WERI-Rb-1 (cell line): ENCODE data around the gene SLC25A25.
"Not testable (repeated sequence)": the region's sequence is repeated elsewhere in the genome, so short reads cannot be mapped to it uniquely, and the experiment has no call there.

ENCODE experiments used
- DNase-seq: peaks from one replicate; pipeline ENCODE4 v3.0.0-alpha.2; 2020
- H3K27ac ChIP-seq: fragments of 250-450 bp; sonication (Bioruptor Pico); 2 replicates; pipeline ENCODE4 v1.5.1; 2020; ENCODE audit warnings: mild to moderate bottlenecking, moderate library complexity
- H3K27me3 ChIP-seq: fragments of 250-450 bp; sonication (Bioruptor Pico); 2 replicates; pipeline ENCODE4 v1.5.1; 2021; ENCODE audit warnings: mild to moderate bottlenecking, low read depth, moderate library complexity; ENCODE audit not compliant: insufficient read depth, severe bottlenecking
- H3K36me3 ChIP-seq: fragments of 250-450 bp; sonication (Bioruptor Pico); 2 replicates; pipeline ENCODE4 v1.5.1; 2020; ENCODE audit warnings: mild to moderate bottlenecking, moderate library complexity
- H3K4me3 ChIP-seq: 2 replicates; pipeline ENCODE4 v1.5.1; 2011; ENCODE audit warnings: low read depth, mild to moderate bottlenecking, control low read depth, low read length
- H3K9me3 ChIP-seq: fragments of 250-450 bp; sonication (Bioruptor Pico); 2 replicates; pipeline ENCODE4 v1.5.1; 2021; ENCODE audit warnings: mild to moderate bottlenecking, moderate library complexity; ENCODE audit not compliant: severe bottlenecking
- TF ChIP-seq, protein P1 (sequence below): IDR thresholded peaks from 2 replicates; pipeline ENCODE4 v1.5.1; 2011; ENCODE audit warnings: low read depth, mild to moderate bottlenecking, control low read depth, inconsistent platforms, low read length

The SLC25A25 gene

GRCh38 chr9:128131346-128131745 lies 63.3 kb downstream of the SLC25A25 start:
- Histone ChIP-seq H3K27ac (peak overlapping the region; percentile 43; the same call in 1 of the 2 replicates), H3K9me3 (peaks cover 10% of the 10 kb centered on the region)
- DNase-seq, H3K4me3 ChIP-seq, H3K27me3 ChIP-seq, H3K36me3 ChIP-seq: not testable (repeated sequence)

DNA sequence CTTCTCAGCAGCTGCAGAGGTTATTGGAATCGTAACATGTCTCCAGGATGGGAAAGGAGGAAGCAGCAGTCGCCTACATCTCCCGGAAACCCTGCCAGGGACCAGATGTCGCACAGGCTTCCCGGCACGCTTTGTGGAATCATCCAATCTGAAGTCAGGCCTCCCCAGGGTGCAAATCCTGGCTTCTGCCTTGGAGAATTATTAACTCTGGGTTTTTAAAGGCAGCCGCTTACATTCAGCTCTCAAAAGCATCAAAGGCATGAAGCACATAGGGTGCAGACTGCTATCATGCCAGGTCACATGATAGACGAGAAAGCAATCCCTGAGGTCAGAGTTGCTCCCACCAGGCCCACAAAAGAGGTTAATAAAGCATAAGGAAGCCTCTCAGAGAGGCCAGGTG lies 64.1 kb downstream of the SLC25A25 start:
- Histone ChIP-seq H3K27ac (peak overlapping the region; percentile 43), H3K9me3 (peaks cover 10% of the 10 kb centered on the region), H3K4me3 (peak overlapping the region; percentile 6; the same call in 1 of the 2 replicates)
- DNase-seq: peak; percentile 75
- not testable (repeated sequence) for H3K36me3 ChIP-seq, H3K27me3 ChIP-seq

DNA sequence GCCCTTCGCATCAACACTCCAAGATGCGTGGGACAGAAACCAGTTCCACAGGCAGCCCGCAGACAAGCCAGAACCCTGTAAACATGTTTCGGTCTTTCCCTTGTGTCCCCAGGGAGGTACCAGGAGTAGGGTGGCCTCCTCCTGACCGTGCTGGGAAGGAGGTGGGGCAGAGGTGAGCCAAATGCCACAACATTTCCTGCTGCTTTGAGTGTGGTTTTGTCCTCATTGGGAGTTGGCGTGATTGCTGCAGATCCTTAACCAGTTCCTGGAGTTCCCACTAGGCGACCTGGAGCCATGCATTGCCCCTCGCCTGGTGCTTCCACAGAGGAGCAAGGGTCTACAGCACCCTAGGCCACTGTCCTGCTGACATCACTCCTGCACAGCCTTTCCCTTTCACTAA lies 67.5 kb downstream of the SLC25A25 start:
- not testable (repeated sequence) for H3K9me3 ChIP-seq, H3K27ac ChIP-seq, H3K27me3 ChIP-seq, H3K4me3 ChIP-seq, DNase-seq, H3K36me3 ChIP-seq

- Histone ChIP-seq H3K4me3 (no peak overlapping the region), H3K36me3 (no peaks in the 10 kb centered on the region), H3K27me3 (no peaks in the 10 kb centered on the region), H3K27ac (no peak overlapping the region), H3K9me3 (peaks cover 4% of the 10 kb centered on the region)
- TF ChIP-seq, protein P1, sequence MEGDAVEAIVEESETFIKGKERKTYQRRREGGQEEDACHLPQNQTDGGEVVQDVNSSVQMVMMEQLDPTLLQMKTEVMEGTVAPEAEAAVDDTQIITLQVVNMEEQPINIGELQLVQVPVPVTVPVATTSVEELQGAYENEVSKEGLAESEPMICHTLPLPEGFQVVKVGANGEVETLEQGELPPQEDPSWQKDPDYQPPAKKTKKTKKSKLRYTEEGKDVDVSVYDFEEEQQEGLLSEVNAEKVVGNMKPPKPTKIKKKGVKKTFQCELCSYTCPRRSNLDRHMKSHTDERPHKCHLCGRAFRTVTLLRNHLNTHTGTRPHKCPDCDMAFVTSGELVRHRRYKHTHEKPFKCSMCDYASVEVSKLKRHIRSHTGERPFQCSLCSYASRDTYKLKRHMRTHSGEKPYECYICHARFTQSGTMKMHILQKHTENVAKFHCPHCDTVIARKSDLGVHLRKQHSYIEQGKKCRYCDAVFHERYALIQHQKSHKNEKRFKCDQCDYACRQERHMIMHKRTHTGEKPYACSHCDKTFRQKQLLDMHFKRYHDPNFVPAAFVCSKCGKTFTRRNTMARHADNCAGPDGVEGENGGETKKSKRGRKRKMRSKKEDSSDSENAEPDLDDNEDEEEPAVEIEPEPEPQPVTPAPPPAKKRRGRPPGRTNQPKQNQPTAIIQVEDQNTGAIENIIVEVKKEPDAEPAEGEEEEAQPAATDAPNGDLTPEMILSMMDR: no peak
- no peak for DNase-seq
Measured at GRCh38 chr9:128136816-128137793, 69.1 kb downstream of the SLC25A25 start.

GRCh38 chr9:128138001-128138400 lies 70.0 kb downstream of the SLC25A25 start:
- no peaks in the 10 kb centered on the region for H3K27me3 ChIP-seq
- peaks cover 4% of the 10 kb centered on the region for H3K9me3 ChIP-seq
- TF ChIP-seq, protein P1: no peak
- DNase-seq: no peak
- no peaks in the 10 kb centered on the region for H3K36me3 ChIP-seq
- no peak overlapping the region for H3K4me3 ChIP-seq
- H3K27ac ChIP-seq: no peak overlapping the region

GRCh38 chr9:128139621-128140020 lies 71.6 kb downstream of the SLC25A25 start:
- Histone ChIP-seq H3K9me3 (no peaks in the 10 kb centered on the region), H3K4me3 (no peak overlapping the region), H3K27me3 (no peaks in the 10 kb centered on the region), H3K36me3 (no peaks in the 10 kb centered on the region), H3K27ac (no peak overlapping the region)
- no peak for DNase-seq
- TF ChIP-seq, protein P1: no peak

DNA sequence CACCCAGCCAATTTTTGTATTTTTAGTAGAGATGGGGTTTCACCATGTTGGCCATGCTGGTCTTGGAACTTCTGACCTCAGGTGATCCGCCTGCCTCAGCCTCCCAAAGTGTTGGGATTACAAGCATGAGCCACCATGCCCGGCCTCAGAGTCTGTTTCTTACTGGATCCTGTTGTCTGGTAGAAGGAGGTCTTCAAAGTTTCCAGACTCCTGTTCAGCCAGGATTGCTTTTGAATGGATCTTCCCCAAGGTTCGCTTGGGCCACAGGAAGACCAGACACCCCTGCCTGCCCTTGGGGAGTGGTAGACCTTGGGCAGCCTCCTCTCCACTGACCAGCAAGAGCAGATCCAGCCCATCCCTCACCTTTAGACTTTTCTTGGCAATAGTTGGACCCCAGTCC lies 73.6 kb downstream of the SLC25A25 start:
- no peaks in the 10 kb centered on the region for H3K36me3 ChIP-seq
- no peaks in the 10 kb centered on the region for H3K9me3 ChIP-seq
- H3K4me3 ChIP-seq: no peak overlapping the region
- DNase-seq: no peak
- H3K27ac ChIP-seq: no peak overlapping the region
- H3K27me3 ChIP-seq: no peaks in the 10 kb centered on the region
- TF ChIP-seq, protein P1: no peak
